Kidney epithelial cell (primary cell): ENCODE measurements around the gene CCDC88C. TPM values are rescaled to one million over a fixed set of nuclear protein-coding genes. Genes with fewer than 3 reads are reported as not detected.

Source experiments
- DNase-seq: peaks from one replicate; pipeline ENCODE4 v3.0.0-alpha.2; 2010; ENCODE audit warnings: low read depth
- H3K27me3 ChIP-seq: 2 replicates; pipeline ENCODE4 v1.6.0; 2011; ENCODE audit warnings: low read length; ENCODE audit not compliant: control insufficient read depth, insufficient read depth
- H3K36me3 ChIP-seq: 2 replicates; pipeline ENCODE4 v1.5.1; 2011; ENCODE audit warnings: low read length; ENCODE audit not compliant: control insufficient read depth, insufficient read depth
- H3K4me3 ChIP-seq: 2 replicates; pipeline ENCODE4 v1.5.1; 2011; ENCODE audit warnings: low read depth, mild to moderate bottlenecking, control low read depth, low read length
- total RNA-seq: library from RNA; depleted of rRNA; stranded (reverse); fragments of >200 nt; gene quantifications from 2 replicates; pipeline ENCODE4 v1.2.3, GENCODE V29; 2015
- TF ChIP-seq, protein P1 (sequence below): IDR thresholded peaks from 2 replicates; pipeline ENCODE4 v1.5.1; 2011; ENCODE audit warnings: mild to moderate bottlenecking, moderate library complexity, low read length, control low read depth, inconsistent platforms; ENCODE audit not compliant: insufficient read depth, poor library complexity, severe bottlenecking

Gene CCDC88C
- total RNA-seq, 1 donor from 2014 or later = 22.4 TPM

DNA sequence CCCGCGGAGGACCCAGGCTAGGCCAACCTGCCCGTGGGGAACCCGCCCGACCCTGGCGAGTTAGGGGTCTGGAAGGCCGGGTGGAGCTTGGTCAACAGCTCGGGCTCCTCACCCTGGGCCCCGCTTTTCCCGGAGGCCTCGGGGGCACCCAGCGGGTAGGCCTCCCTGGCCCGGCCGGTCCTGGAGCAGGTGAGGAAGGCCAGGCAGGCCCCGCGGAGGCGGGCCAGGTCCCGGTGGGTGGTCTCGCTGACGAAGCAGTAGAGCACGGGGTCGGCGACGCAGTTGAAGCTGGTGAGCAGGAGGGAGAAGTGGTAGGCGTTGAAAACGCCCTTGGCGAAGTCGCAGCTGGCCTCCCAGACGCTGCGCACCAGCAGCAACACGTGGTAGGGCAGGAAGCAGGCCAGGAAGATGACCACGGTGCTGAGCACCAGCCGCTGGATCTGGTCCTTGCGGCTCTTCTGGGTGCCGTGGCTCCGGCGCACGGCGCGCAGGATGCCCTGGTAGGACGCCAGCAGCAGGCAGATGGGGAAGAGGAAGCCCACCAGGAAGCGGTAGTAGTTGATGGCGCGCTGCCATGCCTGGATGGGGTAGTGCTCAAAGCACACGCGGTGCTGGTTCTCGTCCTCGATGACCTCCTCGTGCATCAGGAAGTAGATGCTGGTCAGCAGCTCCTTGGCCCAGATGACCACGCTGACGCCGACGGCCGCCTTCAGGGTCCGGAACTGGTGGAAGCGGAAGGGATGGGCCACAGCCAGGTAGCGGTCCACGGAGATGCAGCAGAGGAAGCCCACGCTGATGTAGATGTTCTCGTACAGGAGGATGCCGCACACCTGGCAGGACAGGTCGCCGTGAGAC lies 183.5 kb downstream of the CCDC88C start:
- no peak for DNase-seq
- Histone ChIP-seq H3K4me3 (no peak overlapping the region), H3K36me3 (no peaks in the 10 kb centered on the region), H3K27me3 (no peaks in the 10 kb centered on the region)
- TF ChIP-seq, protein P1, sequence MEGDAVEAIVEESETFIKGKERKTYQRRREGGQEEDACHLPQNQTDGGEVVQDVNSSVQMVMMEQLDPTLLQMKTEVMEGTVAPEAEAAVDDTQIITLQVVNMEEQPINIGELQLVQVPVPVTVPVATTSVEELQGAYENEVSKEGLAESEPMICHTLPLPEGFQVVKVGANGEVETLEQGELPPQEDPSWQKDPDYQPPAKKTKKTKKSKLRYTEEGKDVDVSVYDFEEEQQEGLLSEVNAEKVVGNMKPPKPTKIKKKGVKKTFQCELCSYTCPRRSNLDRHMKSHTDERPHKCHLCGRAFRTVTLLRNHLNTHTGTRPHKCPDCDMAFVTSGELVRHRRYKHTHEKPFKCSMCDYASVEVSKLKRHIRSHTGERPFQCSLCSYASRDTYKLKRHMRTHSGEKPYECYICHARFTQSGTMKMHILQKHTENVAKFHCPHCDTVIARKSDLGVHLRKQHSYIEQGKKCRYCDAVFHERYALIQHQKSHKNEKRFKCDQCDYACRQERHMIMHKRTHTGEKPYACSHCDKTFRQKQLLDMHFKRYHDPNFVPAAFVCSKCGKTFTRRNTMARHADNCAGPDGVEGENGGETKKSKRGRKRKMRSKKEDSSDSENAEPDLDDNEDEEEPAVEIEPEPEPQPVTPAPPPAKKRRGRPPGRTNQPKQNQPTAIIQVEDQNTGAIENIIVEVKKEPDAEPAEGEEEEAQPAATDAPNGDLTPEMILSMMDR = no peak

DNA sequence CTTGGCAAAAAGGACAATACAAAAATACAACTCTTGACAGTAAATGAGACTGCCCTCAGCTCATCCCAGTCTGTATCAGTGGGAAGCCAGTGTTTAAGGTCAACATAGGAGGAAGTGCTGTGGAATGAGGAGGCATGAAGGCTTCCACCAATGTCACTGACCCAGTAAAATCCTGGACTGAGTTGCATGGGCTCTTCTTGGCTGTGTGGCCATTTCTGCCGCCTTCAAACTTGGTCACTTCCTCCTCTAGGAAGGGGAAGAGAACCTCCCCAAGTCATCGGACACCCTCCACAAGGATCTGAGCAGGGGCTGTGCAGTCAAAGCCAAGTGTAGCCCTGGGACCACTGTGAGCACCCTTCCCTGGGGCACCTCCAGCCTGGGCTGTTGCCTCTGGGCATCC lies 185.0 kb downstream of the CCDC88C start:
- TF ChIP-seq, protein P1 = no peak
- H3K36me3 ChIP-seq = no peaks in the 10 kb centered on the region
- no peak for DNase-seq
- no peaks in the 10 kb centered on the region for H3K27me3 ChIP-seq
- H3K4me3 ChIP-seq = no peak overlapping the region

DNA sequence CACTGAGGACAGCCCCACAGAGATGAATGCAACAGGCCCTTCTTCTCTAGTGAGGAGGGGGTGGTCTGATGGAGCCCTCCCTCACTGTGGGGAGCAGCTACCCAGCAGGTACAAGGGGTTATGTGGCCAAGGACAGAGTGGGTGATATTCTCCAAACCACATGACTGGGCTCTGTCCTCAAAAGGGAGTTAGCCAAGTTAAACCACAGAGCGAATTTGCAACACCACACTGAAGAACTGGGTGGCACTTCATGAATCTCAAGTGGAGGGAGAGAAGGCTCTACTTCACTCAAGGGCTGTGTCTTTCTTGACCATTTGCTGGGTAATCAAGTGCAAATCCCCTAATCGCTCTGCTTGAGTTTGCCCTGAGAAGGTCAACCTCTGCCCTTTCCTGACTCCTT lies 185.6 kb downstream of the CCDC88C start:
- Histone ChIP-seq H3K4me3 (no peak overlapping the region), H3K36me3 (no peaks in the 10 kb centered on the region), H3K27me3 (no peaks in the 10 kb centered on the region)
- TF ChIP-seq, protein P1 = no peak
- no peak for DNase-seq

DNA sequence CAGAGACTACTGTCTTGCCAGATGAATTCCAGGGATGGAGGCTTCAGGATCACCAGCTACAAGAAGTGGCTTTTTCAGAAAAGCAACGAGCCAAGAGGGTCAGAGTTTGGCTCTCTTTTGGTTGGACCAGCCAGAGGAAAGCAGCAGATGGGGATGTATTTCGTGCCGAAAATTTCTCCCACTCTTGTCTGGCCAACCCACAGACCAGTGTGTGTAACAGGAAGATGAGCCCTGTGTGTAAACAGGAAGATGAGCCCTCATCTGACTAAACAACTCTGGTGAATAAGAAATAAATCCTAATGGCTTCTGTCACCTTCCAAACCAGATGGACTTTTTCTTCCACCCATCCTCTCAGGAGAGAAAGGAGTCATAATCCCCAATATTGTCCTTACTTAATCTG lies 186.2 kb downstream of the CCDC88C start:
- no peak for DNase-seq
- Histone ChIP-seq H3K36me3 (no peaks in the 10 kb centered on the region), H3K4me3 (no peak overlapping the region), H3K27me3 (no peaks in the 10 kb centered on the region)
- TF ChIP-seq, protein P1 = no peak

DNA sequence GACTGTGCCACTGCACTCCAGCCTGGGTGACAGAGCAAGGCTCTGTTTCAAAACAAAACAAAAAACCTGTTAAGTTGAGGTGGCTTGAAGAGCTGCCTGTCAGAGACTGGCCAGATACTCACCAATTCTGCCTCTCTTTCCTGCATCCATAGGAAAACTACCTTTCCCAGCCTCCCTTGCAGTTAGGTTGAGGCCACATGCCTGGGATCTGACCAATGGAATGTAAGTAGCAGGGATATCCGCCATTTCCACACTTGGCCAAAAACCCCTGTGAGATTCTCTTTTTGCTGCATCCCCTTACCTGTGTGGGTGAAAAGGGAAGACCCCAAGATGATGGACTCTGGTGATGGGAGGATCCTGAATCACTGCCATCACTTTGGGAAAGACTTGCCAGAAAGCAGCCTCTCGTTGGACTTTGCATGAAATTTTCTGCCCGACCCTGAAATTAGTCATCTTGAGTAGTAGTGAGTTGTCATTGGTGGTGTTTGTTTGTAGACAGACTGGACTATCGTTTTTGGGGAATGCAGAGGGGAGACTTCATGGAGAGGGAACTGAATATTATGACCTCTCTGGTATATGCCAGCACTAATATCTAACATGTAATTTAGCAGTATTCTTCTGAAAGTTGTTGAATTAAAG lies 187.1 kb downstream of the CCDC88C start:
- DNase-seq = no peak
- TF ChIP-seq, protein P1 = no peak
- no peak overlapping the region for H3K4me3 ChIP-seq
- H3K27me3 ChIP-seq = no peaks in the 10 kb centered on the region
- H3K36me3 ChIP-seq = no peaks in the 10 kb centered on the region

DNA sequence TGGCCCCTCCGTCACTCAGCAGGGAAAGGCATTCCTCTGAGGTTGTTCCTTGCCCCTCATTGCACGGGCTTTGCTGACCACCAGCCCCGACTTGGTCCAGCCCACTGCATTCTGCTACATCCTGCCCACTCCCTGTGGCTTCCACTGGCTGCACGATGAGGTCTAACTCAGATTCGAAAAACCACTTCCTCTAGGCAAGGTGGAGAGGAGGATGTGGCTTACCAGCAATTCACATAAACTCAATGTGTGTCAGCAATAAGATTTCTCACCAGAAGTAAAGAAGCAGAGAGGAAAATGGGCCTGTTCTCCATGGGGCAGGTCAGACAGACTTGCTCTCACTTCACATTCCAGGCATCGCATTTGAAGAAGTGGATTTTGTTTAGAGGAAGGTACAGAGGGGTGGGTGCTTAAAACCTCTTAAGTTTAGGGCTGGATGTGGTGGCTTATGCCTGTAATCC lies 187.8 kb downstream of the CCDC88C start:
- TF ChIP-seq, protein P1 = no peak
- H3K4me3 ChIP-seq = no peak overlapping the region
- no peaks in the 10 kb centered on the region for H3K36me3 ChIP-seq
- no peaks in the 10 kb centered on the region for H3K27me3 ChIP-seq
- no peak for DNase-seq
